NT2/D1 (cell line): ENCODE measurements around the gene TFRC.

Experiments used
- SUZ12 ChIP-seq: IDR thresholded peaks from 2 replicates; pipeline ENCODE4 v1.6.1; 2011; ENCODE audit not compliant: insufficient read length, insufficient read depth; ENCODE audit errors: extremely low read depth
- YY1 ChIP-seq: IDR thresholded peaks from 2 replicates; pipeline ENCODE4 v1.6.1; 2011; ENCODE audit not compliant: insufficient read length, insufficient read depth

DNA sequence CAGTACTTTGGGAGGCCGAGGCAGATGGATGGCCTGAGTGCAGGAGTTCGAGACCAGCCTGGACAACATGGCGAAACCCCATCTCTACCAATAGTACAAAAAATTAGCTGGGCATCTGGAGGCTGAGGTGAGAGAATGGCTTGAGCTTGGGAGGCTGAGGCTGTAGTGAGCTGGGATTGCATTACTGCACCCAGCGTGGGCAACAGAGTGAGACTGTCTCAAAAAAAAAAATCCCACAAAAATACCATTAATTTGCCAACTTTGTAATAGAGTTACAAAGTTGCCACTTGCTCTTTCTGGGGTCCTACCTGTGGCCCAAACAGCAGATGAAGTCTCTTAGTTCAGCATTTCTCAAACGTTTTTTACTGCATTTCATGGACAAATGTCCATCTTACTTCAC, 6.0 kb upstream of the TFRC start:
- TF ChIP-seq SUZ12 = no peak
- TF ChIP-seq YY1 = no peak
